ENCODE results near the gene OPRM1. TPM values are rescaled to one million over a fixed set of nuclear protein-coding genes. Genes with fewer than 3 reads are reported as not detected.

Gene OPRM1
- not detected in 2 replicates for total RNA-seq

GRCh38 chr6:154039231-154039842 lies at the start of gene OPRM1:
TSS of gene OPRM1 (plus strand) at chr6:154039240. CDS start at chr6:154039545, 305 bp downstream.

